Trophoblast cell (in vitro differentiated cells and primary cell): ENCODE measurements around the gene LRRC59.

Experiments
- DNase-seq, 2 donors: peaks; one replicate each; pipeline ENCODE4 v3.0.0-alpha.2; 2016
- H2AFZ ChIP-seq: 2 replicates; pipeline ENCODE4 v1.6.1; 2013; ENCODE audit warnings: low read length, moderate library complexity, mild to moderate bottlenecking; ENCODE audit not compliant: insufficient read depth, poor library complexity
- H2AK5ac ChIP-seq: 2 replicates; pipeline ENCODE4 v1.6.1; 2013; ENCODE audit warnings: mild to moderate bottlenecking, low read length
- H2BK120ac ChIP-seq: 2 replicates; pipeline ENCODE4 v1.6.1; 2013; ENCODE audit warnings: low read length, mild to moderate bottlenecking, moderate library complexity; ENCODE audit not compliant: insufficient read depth, poor library complexity
- H2BK12ac ChIP-seq: 2 replicates; pipeline ENCODE4 v1.6.1; 2013; ENCODE audit warnings: mild to moderate bottlenecking, low read length, moderate library complexity
- H2BK5ac ChIP-seq: 2 replicates; pipeline ENCODE4 v1.6.1; 2013; ENCODE audit warnings: low read length, low read depth, moderate library complexity, mild to moderate bottlenecking; ENCODE audit not compliant: poor library complexity
- H3K14ac ChIP-seq: 2 replicates; pipeline ENCODE4 v1.6.1; 2013; ENCODE audit warnings: mild to moderate bottlenecking, low read length
- H3K18ac ChIP-seq: 2 replicates; pipeline ENCODE4 v1.6.1; 2013; ENCODE audit warnings: mild to moderate bottlenecking, low read length
- H3K23ac ChIP-seq: 2 replicates; pipeline ENCODE4 v1.6.1; 2013; ENCODE audit warnings: low read length
- H3K27ac ChIP-seq: 2 replicates; pipeline ENCODE4 v1.5.1; 2013; ENCODE audit warnings: low read depth, mild to moderate bottlenecking, inconsistent platforms, low read length, moderate library complexity
- H3K27me3 ChIP-seq: 2 replicates; pipeline ENCODE4 v1.6.1; 2013; ENCODE audit warnings: inconsistent platforms, mild to moderate bottlenecking, low read length, moderate library complexity; ENCODE audit not compliant: insufficient read depth
- H3K36me3 ChIP-seq, 2 experiments: 1 replicate in 1 of 2; 2 replicates in 1 of 2; pipeline ENCODE4 v1.6.1; 2013; ENCODE audit warnings: low read length in 2 of 2, mild to moderate bottlenecking in 2 of 2, moderate library complexity in 1 of 2; ENCODE audit not compliant: insufficient read depth in 2 of 2, control insufficient read depth in 1 of 2
- H3K4ac ChIP-seq: 2 replicates; pipeline ENCODE4 v1.6.1; 2013; ENCODE audit warnings: low read depth, mild to moderate bottlenecking, low read length, moderate library complexity
- H3K4me1 ChIP-seq, 2 experiments: 1 replicate in 1 of 2; 2 replicates in 1 of 2; pipeline ENCODE4 v1.6.1; 2013; ENCODE audit warnings: low read length in 2 of 2, mild to moderate bottlenecking in 2 of 2, moderate library complexity in 1 of 2; ENCODE audit not compliant: insufficient read depth in 2 of 2, control insufficient read depth in 1 of 2
- H3K4me2 ChIP-seq: 2 replicates; pipeline ENCODE4 v1.6.1; 2013; ENCODE audit warnings: inconsistent platforms, mild to moderate bottlenecking, low read length, moderate library complexity
- H3K4me3 ChIP-seq: 2 replicates; pipeline ENCODE4 v1.5.1; 2013; ENCODE audit warnings: mild to moderate bottlenecking, low read depth, low read length, inconsistent platforms
- H3K79me1 ChIP-seq: one replicate; pipeline ENCODE4 v1.6.1; 2013; ENCODE audit warnings: low read length
- H3K79me2 ChIP-seq: 2 replicates; pipeline ENCODE4 v1.6.1; 2013; ENCODE audit warnings: low read length, mild to moderate bottlenecking; ENCODE audit not compliant: control insufficient read depth, insufficient read depth, poor library complexity
- H3K9ac ChIP-seq: 2 replicates; pipeline ENCODE4 v1.6.1; 2013; ENCODE audit warnings: mild to moderate bottlenecking, low read length
- H3K9me3 ChIP-seq: 2 replicates; pipeline ENCODE4 v1.6.1; 2013; ENCODE audit warnings: low read depth, mild to moderate bottlenecking, control low read depth, inconsistent platforms, low read length; ENCODE audit not compliant: insufficient read depth
- H4K12ac ChIP-seq: 2 replicates; pipeline ENCODE4 v1.6.1; 2013; ENCODE audit warnings: low read depth, mild to moderate bottlenecking, low read length, moderate library complexity
- H4K8ac ChIP-seq: 2 replicates; pipeline ENCODE4 v1.6.1; 2013; ENCODE audit warnings: low read depth, mild to moderate bottlenecking, low read length, moderate library complexity
- H4K91ac ChIP-seq: one replicate; pipeline ENCODE4 v1.6.1; 2013; ENCODE audit warnings: low read depth, mild to moderate bottlenecking, low read length, moderate library complexity
- WGBS: extraction: QIAGEN DNeasy Blood & Tissue Kit; methylation state at CpG from one replicate; pipeline ENCODE4 v1.1.7; 2013; ENCODE audit warnings: missing lambda C conversion rate; ENCODE audit not compliant: insufficient read length, insufficient coverage; ENCODE audit errors: extremely low coverage; 5-methylcytosine and 5-hydroxymethylcytosine counted together

The LRRC59 gene

GRCh38 chr17:50440838-50441829 lies 43.8 kb upstream of the LRRC59 start:
- no peak overlapping the region for H3K18ac ChIP-seq
- peak overlapping the region; percentile 80 for H3K23ac ChIP-seq
- no peak overlapping the region for H3K4me3 ChIP-seq
- H3K27ac ChIP-seq = no peak overlapping the region
- H3K79me2 ChIP-seq = peaks cover 3% of the 10 kb centered on the region
- H4K12ac ChIP-seq = no peak overlapping the region
- peak overlapping the region; percentile 13 for H3K4ac ChIP-seq
- H3K14ac ChIP-seq = no peak overlapping the region
- peaks cover 7 to 13% of the 10 kb centered on the region in 2 experiments for H3K36me3 ChIP-seq
- H2BK120ac ChIP-seq = no peak overlapping the region
- H4K91ac ChIP-seq = no peak overlapping the region
- no peak overlapping the region for H2BK5ac ChIP-seq
- H3K9ac ChIP-seq = no peak overlapping the region
- no peak for DNase-seq
- no peak overlapping the region for H2AK5ac ChIP-seq
- WGBS = no CpG with 5 or more reads among the region's 10 CpGs
- no peak overlapping the region for H3K4me2 ChIP-seq
- H2BK12ac ChIP-seq = no peak overlapping the region
- H3K9me3 ChIP-seq = no peaks in the 10 kb centered on the region
- H3K79me1 ChIP-seq = no peaks in the 10 kb centered on the region
- no peaks in the 10 kb centered on the region for H3K27me3 ChIP-seq
- no peak overlapping the region for H2AFZ ChIP-seq
- H4K8ac ChIP-seq = no peak overlapping the region
- peaks cover 5 to 7% of the 10 kb centered on the region in 2 experiments for H3K4me1 ChIP-seq

GRCh38 chr17:50440172-50440837 lies 43.0 kb upstream of the LRRC59 start:
- Histone ChIP-seq H2AK5ac (no peak overlapping the region), H3K27ac (no peak overlapping the region), H3K23ac (peak overlapping the region; percentile 80), H3K18ac (no peak overlapping the region), H4K12ac (no peak overlapping the region), H4K8ac (no peak overlapping the region), H2BK12ac (no peak overlapping the region), H2AFZ (no peak overlapping the region), H4K91ac (no peak overlapping the region), H2BK120ac (peak overlapping the region; percentile 28), H3K9ac (peak overlapping the region; percentile 21), H3K4me1 (peaks cover 5 to 7% of the 10 kb centered on the region in 2 experiments), H3K4me2 (no peak overlapping the region), H3K79me2 (peaks cover 3% of the 10 kb centered on the region), H3K36me3 (peaks cover 7 to 13% of the 10 kb centered on the region in 2 experiments), H3K27me3 (no peaks in the 10 kb centered on the region), H3K4ac (no peak overlapping the region), H3K4me3 (no peak overlapping the region), H2BK5ac (no peak overlapping the region), H3K9me3 (no peaks in the 10 kb centered on the region), H3K79me1 (no peaks in the 10 kb centered on the region), H3K14ac (no peak overlapping the region)
- no CpG with 5 or more reads among the region's 4 CpGs for WGBS
- peak; percentile 34 to 65 for DNase-seq

- peaks cover 3% of the 10 kb centered on the region for H3K79me2 ChIP-seq
- no peak overlapping the region for H3K27ac ChIP-seq
These were observed 41.7 kb upstream of the LRRC59 start for GRCh38 chr17:50439008-50439407.

GRCh38 chr17:50437409-50437808 lies 40.1 kb upstream of the LRRC59 start:
- Histone ChIP-seq H3K4me2 (no peak overlapping the region), H2BK12ac (no peak overlapping the region), H3K9me3 (no peaks in the 10 kb centered on the region), H3K4me3 (no peak overlapping the region), H3K18ac (no peak overlapping the region), H3K27me3 (no peaks in the 10 kb centered on the region), H3K36me3 (peaks cover 11 to 15% of the 10 kb centered on the region in 2 experiments), H2BK120ac (no peak overlapping the region), H3K27ac (no peak overlapping the region), H4K8ac (no peak overlapping the region), H3K4ac (no peak overlapping the region), H3K79me1 (no peaks in the 10 kb centered on the region), H3K79me2 (peaks cover 3% of the 10 kb centered on the region), H3K23ac (no peak overlapping the region), H2AFZ (no peak overlapping the region), H3K4me1 (peaks cover 3 to 5% of the 10 kb centered on the region in 2 experiments), H2AK5ac (no peak overlapping the region), H2BK5ac (no peak overlapping the region), H4K12ac (no peak overlapping the region), H3K14ac (no peak overlapping the region), H4K91ac (no peak overlapping the region), H3K9ac (no peak overlapping the region)
- DNase-seq = no peak
- no CpG with 5 or more reads among the region's 4 CpGs for WGBS

More at GRCh38 chr17:50439008-50439407, 41.7 kb upstream of the LRRC59 start:
- Histone ChIP-seq H3K4ac (no peak overlapping the region), H4K8ac (no peak overlapping the region), H3K4me1 (peaks cover 5 to 7% of the 10 kb centered on the region in 2 experiments), H2BK5ac (no peak overlapping the region), H4K12ac (no peak overlapping the region), H4K91ac (no peak overlapping the region), H3K23ac (no peak overlapping the region), H3K4me2 (no peak overlapping the region), H2BK120ac (no peak overlapping the region), H2AFZ (no peak overlapping the region), H2AK5ac (no peak overlapping the region), H3K79me1 (no peaks in the 10 kb centered on the region), H3K9me3 (no peaks in the 10 kb centered on the region), H3K9ac (no peak overlapping the region), H3K18ac (no peak overlapping the region), H3K36me3 (peaks cover 7 to 13% of the 10 kb centered on the region in 2 experiments), H3K4me3 (no peak overlapping the region), H3K27me3 (no peaks in the 10 kb centered on the region), H3K14ac (no peak overlapping the region), H2BK12ac (no peak overlapping the region)
- WGBS = no CpG with 5 or more reads among the region's 4 CpGs
- DNase-seq = no peak
